Erythroblast (primary cell): ENCODE results near the gene RNPEP.

Experiments used
- GATA1 ChIP-seq: IDR thresholded peaks from 2 replicates; pipeline ENCODE4 v1.6.1; 2011; ENCODE audit warnings: low read depth, mild to moderate bottlenecking, control low read depth, low read length, moderate library complexity
- POLR2A ChIP-seq: IDR thresholded peaks from 2 replicates; pipeline ENCODE4 v1.6.1; 2011; ENCODE audit warnings: mild to moderate bottlenecking, low read length

DNA sequence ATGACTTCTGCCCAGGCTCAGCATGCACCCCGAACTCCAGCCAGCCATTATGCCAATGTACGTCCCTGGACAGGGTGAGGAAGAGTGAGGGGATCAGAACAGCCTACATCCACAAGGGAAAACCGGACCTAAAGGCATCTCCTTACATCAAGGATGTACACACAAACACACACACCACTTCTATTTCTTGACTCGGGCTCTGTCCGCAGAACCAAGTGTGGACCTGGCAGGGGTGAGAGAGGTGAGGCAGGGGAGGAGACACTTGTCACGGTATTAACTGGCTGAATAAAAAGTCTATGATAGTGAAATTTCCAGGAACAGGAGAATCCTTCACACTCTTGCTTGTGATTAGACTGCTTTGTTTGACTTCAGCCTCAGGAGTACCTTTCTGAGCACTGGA lies 38.4 kb upstream of the RNPEP start:
- TF ChIP-seq POLR2A (no peak), GATA1 (no peak)
